ENCODE measurements around the gene ATXN1.

GRCh38 chr6:16511040-16511660, 250.1 kb downstream of the ATXN1 start:
- no peak for TF ChIP-seq POLR2A (IDR thresholded peaks at IDR 0.05)
- peak; percentile 42 to 67 (median 58) for TF ChIP-seq CTCF (IDR thresholded peaks at IDR 0.05)
